ENCODE data around the gene GPT2. TPM values are rescaled to one million over a fixed set of nuclear protein-coding genes. Genes with fewer than 3 reads are reported as not detected.
A peak's percentile ranks its signal among the peaks of the same experiment; 100 is the strongest.
"Not testable (repeated sequence)": the region's sequence is repeated elsewhere in the genome, so short reads cannot be mapped to it uniquely, and the experiment has no call there.

The GPT2 gene
- total RNA-seq, 1 donor from 2014 or later: 7.3 TPM

- intact Hi-C loops (cut with DNase I): no loop called here
- DNase-seq (ENCODE audit: low spot score): no peak
These were observed 31.4 kb downstream of the GPT2 start for GRCh38 chr16:46915483-46916025.

GRCh38 chr16:46916980-46917379 lies 32.8 kb downstream of the GPT2 start:
- intact Hi-C loops (cut with DNase I): no loop called here
- DNase-seq (ENCODE audit: low spot score): no peak

- intact Hi-C loops (cut with DNase I): no loop called here
These were observed 34.2 kb downstream of the GPT2 start for GRCh38 chr16:46918400-46918799.

GRCh38 chr16:46918905-46919792 lies 35.0 kb downstream of the GPT2 start:
- no peak for DNase-seq (ENCODE audit: low spot score)
- intact Hi-C loops (cut with DNase I): no loop called here

More at GRCh38 chr16:46918400-46918799, 34.2 kb downstream of the GPT2 start:
- no peak for DNase-seq (ENCODE audit: low spot score)

GRCh38 chr16:46920402-46921068 lies 36.4 kb downstream of the GPT2 start:
- intact Hi-C loops (cut with DNase I): no loop called here
- DNase-seq (ENCODE audit: low spot score): no peak

- intact Hi-C loops (cut with DNase I): no loop called here
- DNase-seq (ENCODE audit: low spot score): no peak
These were observed 38.1 kb downstream of the GPT2 start for GRCh38 chr16:46922239-46922638.

GRCh38 chr16:46923513-46924295 lies 39.5 kb downstream of the GPT2 start:
- DNase-seq (ENCODE audit: low spot score): no peak
- intact Hi-C loops (cut with DNase I): no loop called here

- DNase-seq (ENCODE audit: low spot score): no peak
These were observed 40.2 kb downstream of the GPT2 start for GRCh38 chr16:46924402-46924801.

GRCh38 chr16:46926470-46927225 lies 42.5 kb downstream of the GPT2 start:
- DNase-seq (ENCODE audit: low spot score): no peak
- intact Hi-C loops (cut with DNase I): no loop called here

More at GRCh38 chr16:46924402-46924801, 40.2 kb downstream of the GPT2 start:
- intact Hi-C loops (cut with DNase I): no loop called here

- intact Hi-C loops (cut with DNase I): no loop called here
- no peak for DNase-seq (ENCODE audit: low spot score)
These were observed 43.1 kb downstream of the GPT2 start for GRCh38 chr16:46927273-46927672.

- intact Hi-C loops (cut with DNase I): no loop called here
- DNase-seq (ENCODE audit: low spot score): no peak
These were observed 44.6 kb downstream of the GPT2 start for GRCh38 chr16:46928811-46929210.

- DNase-seq (ENCODE audit: low spot score): peak; percentile 83
- intact Hi-C loops (cut with DNase I): no loop called here
These were observed 45.5 kb downstream of the GPT2 start for GRCh38 chr16:46929378-46930332.

- intact Hi-C loops (cut with DNase I): no loop called here
- DNase-seq (ENCODE audit: low spot score): no peak
These were observed 46.7 kb downstream of the GPT2 start for GRCh38 chr16:46930861-46931260.

- intact Hi-C loops (cut with DNase I): no loop called here
- no peak for DNase-seq (ENCODE audit: low spot score)
These were observed 48.6 kb downstream of the GPT2 start for GRCh38 chr16:46932802-46933201.

- intact Hi-C loops (cut with DNase I): no loop called here
- no peak for DNase-seq (ENCODE audit: low spot score)
These were observed 53.4 kb downstream of the GPT2 start for GRCh38 chr16:46937536-46937935.

GRCh38 chr16:46944713-46945112 lies 60.6 kb downstream of the GPT2 start:
- intact Hi-C loops (cut with DNase I); DNase-seq (ENCODE audit: low spot score): not testable (repeated sequence)

- intact Hi-C loops (cut with DNase I): no loop called here
- no peak for DNase-seq (ENCODE audit: low spot score)
These were observed 63.9 kb downstream of the GPT2 start for GRCh38 chr16:46947900-46948547.
